Measurements from ENCODE around the gene KLK13. TPM values are rescaled to one million over a fixed set of nuclear protein-coding genes. Genes with fewer than 3 reads are reported as not detected.

Gene KLK13
- polyA plus RNA-seq, 1 donor: 0.45 TPM

- 50% methylated on average over 2 of the region's 8 CpGs for WGBS (ENCODE audit: insufficient coverage, low lambda C conversion rate)
- no peaks in the 10 kb centered on the region for H3K9me3 ChIP-seq (ENCODE audit: control insufficient read depth, low read depth, low read length)
- H3K36me3 ChIP-seq (ENCODE audit: control insufficient read depth, insufficient read depth, low read length): no peaks in the 10 kb centered on the region
- H3K4me1 ChIP-seq (ENCODE audit: control insufficient read depth, insufficient read depth, low read length): no peaks in the 10 kb centered on the region
- H3K4me3 ChIP-seq (ENCODE audit: low read length): no peak overlapping the region
- H3K27me3 ChIP-seq (ENCODE audit: control insufficient read depth, insufficient read depth, low read length): no peaks in the 10 kb centered on the region
- DNase-seq: no peak
- no peak overlapping the region for H3K27ac ChIP-seq (ENCODE audit: low read length)
Observed at GRCh38 chr19:51093101-51093500, 28.2 kb upstream of the KLK13 start.

DNA sequence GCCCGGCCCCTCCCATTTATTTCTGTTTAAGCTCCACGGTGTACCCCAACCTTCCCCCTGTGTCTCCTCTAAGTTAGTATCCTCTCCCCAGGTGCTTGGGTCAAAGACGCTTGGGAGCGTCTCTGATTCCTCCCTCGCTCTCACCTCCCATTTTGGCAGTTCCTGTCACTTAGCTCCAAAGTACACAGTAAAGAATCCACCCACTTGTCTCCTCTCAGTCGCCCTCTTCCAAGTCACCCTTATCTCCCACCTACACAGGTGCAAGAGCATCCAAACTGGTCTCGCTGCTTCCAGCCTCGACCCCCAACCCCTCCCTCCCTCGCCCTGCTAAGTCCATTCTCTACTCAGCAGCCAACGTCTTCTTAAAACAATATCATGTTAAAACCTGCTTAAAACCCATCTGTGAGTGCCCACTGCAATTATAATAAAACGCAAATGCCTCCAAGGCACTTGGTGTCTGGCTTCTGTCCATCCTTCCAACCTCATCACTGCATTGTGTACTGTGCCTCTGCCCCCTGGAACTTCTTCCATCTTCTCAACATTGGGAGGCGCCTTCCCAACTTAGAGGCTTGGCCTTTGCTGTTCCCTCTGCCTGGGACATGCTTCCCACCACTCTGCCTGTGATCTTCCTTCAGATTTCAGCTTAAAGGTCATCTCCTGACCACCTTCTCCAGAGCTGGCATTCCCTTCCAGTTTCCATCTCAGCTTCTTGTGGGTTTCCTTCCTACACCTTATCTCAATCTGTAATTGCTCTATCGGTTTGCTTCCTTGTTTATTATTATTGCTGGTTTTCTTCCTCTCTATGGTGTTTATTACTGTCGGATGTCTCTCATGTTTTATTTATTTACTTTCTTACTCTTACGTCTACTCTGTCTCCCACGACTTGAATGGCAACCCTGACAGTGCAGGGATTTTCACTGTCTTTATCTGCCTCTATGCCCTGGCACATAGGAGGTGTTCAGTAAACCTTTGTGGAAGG, 27.3 kb upstream of the KLK13 start:
- no peaks in the 10 kb centered on the region for H3K27me3 ChIP-seq (ENCODE audit: control insufficient read depth, insufficient read depth, low read length)
- H3K4me3 ChIP-seq (ENCODE audit: low read length): no peak overlapping the region
- H3K4me1 ChIP-seq (ENCODE audit: control insufficient read depth, insufficient read depth, low read length): no peaks in the 10 kb centered on the region
- no peaks in the 10 kb centered on the region for H3K9me3 ChIP-seq (ENCODE audit: control insufficient read depth, low read depth, low read length)
- no peak for DNase-seq
- no peaks in the 10 kb centered on the region for H3K36me3 ChIP-seq (ENCODE audit: control insufficient read depth, insufficient read depth, low read length)
- no peak overlapping the region for H3K27ac ChIP-seq (ENCODE audit: low read length)
- 37% methylated on average over 6 of the region's 16 CpGs for WGBS (ENCODE audit: insufficient coverage, low lambda C conversion rate)

DNA sequence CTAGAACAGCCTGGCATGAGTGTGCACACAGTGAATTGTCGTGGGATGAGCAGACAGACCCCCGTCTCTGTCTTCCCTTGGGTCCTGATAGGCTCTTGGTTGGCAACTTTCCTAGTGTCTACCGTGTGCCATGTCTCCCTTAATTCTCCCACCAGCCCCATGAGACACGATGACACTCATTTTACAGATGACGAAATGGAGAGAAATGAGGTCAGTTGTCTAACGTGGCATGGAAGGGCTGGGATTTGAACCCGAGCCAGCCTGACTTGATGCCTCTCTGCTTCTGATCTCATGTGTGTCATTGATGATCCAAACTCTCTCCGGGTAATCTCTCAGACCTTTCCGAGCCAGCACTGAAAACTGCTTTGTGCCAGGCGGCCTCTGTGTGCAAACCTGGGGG, 26.2 kb upstream of the KLK13 start:
- H3K9me3 ChIP-seq (ENCODE audit: control insufficient read depth, low read depth, low read length): no peaks in the 10 kb centered on the region
- no peak overlapping the region for H3K4me3 ChIP-seq (ENCODE audit: low read length)
- no peak overlapping the region for H3K27ac ChIP-seq (ENCODE audit: low read length)
- no peaks in the 10 kb centered on the region for H3K27me3 ChIP-seq (ENCODE audit: control insufficient read depth, insufficient read depth, low read length)
- H3K4me1 ChIP-seq (ENCODE audit: control insufficient read depth, insufficient read depth, low read length): no peaks in the 10 kb centered on the region
- H3K36me3 ChIP-seq (ENCODE audit: control insufficient read depth, insufficient read depth, low read length): no peaks in the 10 kb centered on the region
- no peak for DNase-seq
- WGBS (ENCODE audit: insufficient coverage, low lambda C conversion rate): no CpG with 5 or more reads among the region's 10 CpGs

GRCh38 chr19:51090471-51090870, 25.6 kb upstream of the KLK13 start:
- no peak for DNase-seq
- Histone ChIP-seq H3K27me3 (ENCODE audit: control insufficient read depth, insufficient read depth, low read length) (no peaks in the 10 kb centered on the region), H3K36me3 (ENCODE audit: control insufficient read depth, insufficient read depth, low read length) (no peaks in the 10 kb centered on the region), H3K4me1 (ENCODE audit: control insufficient read depth, insufficient read depth, low read length) (no peaks in the 10 kb centered on the region), H3K4me3 (ENCODE audit: low read length) (no peak overlapping the region), H3K9me3 (ENCODE audit: control insufficient read depth, low read depth, low read length) (no peaks in the 10 kb centered on the region), H3K27ac (ENCODE audit: low read length) (no peak overlapping the region)
- WGBS (ENCODE audit: insufficient coverage, low lambda C conversion rate): no CpG with 5 or more reads among the region's 8 CpGs

GRCh38 chr19:51089786-51090185, 24.9 kb upstream of the KLK13 start:
- H3K9me3 ChIP-seq (ENCODE audit: control insufficient read depth, low read depth, low read length): no peaks in the 10 kb centered on the region
- H3K27ac ChIP-seq (ENCODE audit: low read length): no peak overlapping the region
- H3K36me3 ChIP-seq (ENCODE audit: control insufficient read depth, insufficient read depth, low read length): no peaks in the 10 kb centered on the region
- no peaks in the 10 kb centered on the region for H3K27me3 ChIP-seq (ENCODE audit: control insufficient read depth, insufficient read depth, low read length)
- no CpG with 5 or more reads among the region's 17 CpGs for WGBS (ENCODE audit: insufficient coverage, low lambda C conversion rate)
- DNase-seq: no peak
- no peaks in the 10 kb centered on the region for H3K4me1 ChIP-seq (ENCODE audit: control insufficient read depth, insufficient read depth, low read length)
- no peak overlapping the region for H3K4me3 ChIP-seq (ENCODE audit: low read length)

- 40% methylated on average over 1 of the region's 18 CpGs for WGBS (ENCODE audit: insufficient coverage, low lambda C conversion rate)
- Histone ChIP-seq H3K27ac (ENCODE audit: low read length) (no peak overlapping the region), H3K36me3 (ENCODE audit: control insufficient read depth, insufficient read depth, low read length) (no peaks in the 10 kb centered on the region), H3K9me3 (ENCODE audit: control insufficient read depth, low read depth, low read length) (no peaks in the 10 kb centered on the region), H3K27me3 (ENCODE audit: control insufficient read depth, insufficient read depth, low read length) (no peaks in the 10 kb centered on the region), H3K4me1 (ENCODE audit: control insufficient read depth, insufficient read depth, low read length) (no peaks in the 10 kb centered on the region), H3K4me3 (ENCODE audit: low read length) (no peak overlapping the region)
- DNase-seq: no peak
Observed at GRCh38 chr19:51086153-51086850, 21.4 kb upstream of the KLK13 start.

DNA sequence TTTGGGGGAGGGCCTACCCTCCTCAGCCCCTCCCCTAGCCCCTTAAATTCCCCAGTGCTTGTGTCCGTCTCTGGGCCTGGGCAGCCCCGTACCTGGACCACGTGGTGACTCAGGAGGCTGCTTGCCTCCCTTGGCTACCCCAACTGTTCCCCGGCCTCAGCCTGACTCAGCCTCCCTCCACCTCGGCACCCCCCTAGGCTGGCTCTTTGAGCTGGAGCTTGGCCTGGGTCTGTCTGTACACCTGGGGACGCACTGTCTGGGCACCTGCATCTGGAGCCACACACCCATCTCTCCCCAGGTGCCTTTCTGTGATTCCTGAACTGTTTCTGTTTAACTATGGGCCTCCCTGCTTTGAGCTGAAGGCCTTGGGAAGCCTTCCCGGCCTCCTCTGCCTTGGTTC, 19.6 kb upstream of the KLK13 start:
- H3K4me1 ChIP-seq (ENCODE audit: control insufficient read depth, insufficient read depth, low read length): no peaks in the 10 kb centered on the region
- H3K9me3 ChIP-seq (ENCODE audit: control insufficient read depth, low read depth, low read length): no peaks in the 10 kb centered on the region
- H3K27ac ChIP-seq (ENCODE audit: low read length): no peak overlapping the region
- H3K36me3 ChIP-seq (ENCODE audit: control insufficient read depth, insufficient read depth, low read length): no peaks in the 10 kb centered on the region
- H3K4me3 ChIP-seq (ENCODE audit: low read length): no peak overlapping the region
- no peaks in the 10 kb centered on the region for H3K27me3 ChIP-seq (ENCODE audit: control insufficient read depth, insufficient read depth, low read length)
- WGBS (ENCODE audit: insufficient coverage, low lambda C conversion rate): 57% methylated on average over 1 of the region's 7 CpGs
- DNase-seq: no peak

DNA sequence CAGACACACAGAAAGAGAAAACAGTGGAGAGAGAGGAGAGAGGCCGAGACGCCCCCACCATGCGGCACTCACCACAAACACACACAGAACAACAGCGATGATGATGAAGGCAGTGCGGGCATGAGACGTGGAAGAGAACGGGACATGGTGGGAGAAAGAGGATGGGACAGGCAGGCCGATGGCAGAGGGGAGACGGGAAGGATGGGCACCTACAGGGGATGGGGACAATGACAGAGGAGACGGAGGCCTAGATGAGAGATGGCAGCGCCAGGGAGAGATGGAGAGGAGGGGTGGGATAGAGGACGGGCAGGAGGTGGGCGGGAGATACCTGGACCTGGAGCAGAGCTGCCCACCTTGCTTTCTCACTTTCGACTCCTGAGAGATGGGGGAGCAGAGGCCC, 18.9 kb upstream of the KLK13 start:
- Histone ChIP-seq H3K27ac (ENCODE audit: low read length) (no peak overlapping the region), H3K9me3 (ENCODE audit: control insufficient read depth, low read depth, low read length) (no peaks in the 10 kb centered on the region), H3K4me3 (ENCODE audit: low read length) (no peak overlapping the region), H3K4me1 (ENCODE audit: control insufficient read depth, insufficient read depth, low read length) (no peaks in the 10 kb centered on the region), H3K36me3 (ENCODE audit: control insufficient read depth, insufficient read depth, low read length) (no peaks in the 10 kb centered on the region), H3K27me3 (ENCODE audit: control insufficient read depth, insufficient read depth, low read length) (no peaks in the 10 kb centered on the region)
- WGBS (ENCODE audit: insufficient coverage, low lambda C conversion rate): 63% methylated on average over 3 of the region's 14 CpGs
- no peak for DNase-seq

GRCh38 chr19:51083181-51083580, 18.3 kb upstream of the KLK13 start:
- Histone ChIP-seq H3K4me3 (ENCODE audit: low read length) (no peak overlapping the region), H3K4me1 (ENCODE audit: control insufficient read depth, insufficient read depth, low read length) (no peaks in the 10 kb centered on the region), H3K36me3 (ENCODE audit: control insufficient read depth, insufficient read depth, low read length) (no peaks in the 10 kb centered on the region), H3K27me3 (ENCODE audit: control insufficient read depth, insufficient read depth, low read length) (no peaks in the 10 kb centered on the region), H3K9me3 (ENCODE audit: control insufficient read depth, low read depth, low read length) (no peaks in the 10 kb centered on the region), H3K27ac (ENCODE audit: low read length) (no peak overlapping the region)
- DNase-seq: no peak
- WGBS (ENCODE audit: insufficient coverage, low lambda C conversion rate): 38% methylated on average over 3 of the region's 4 CpGs

DNA sequence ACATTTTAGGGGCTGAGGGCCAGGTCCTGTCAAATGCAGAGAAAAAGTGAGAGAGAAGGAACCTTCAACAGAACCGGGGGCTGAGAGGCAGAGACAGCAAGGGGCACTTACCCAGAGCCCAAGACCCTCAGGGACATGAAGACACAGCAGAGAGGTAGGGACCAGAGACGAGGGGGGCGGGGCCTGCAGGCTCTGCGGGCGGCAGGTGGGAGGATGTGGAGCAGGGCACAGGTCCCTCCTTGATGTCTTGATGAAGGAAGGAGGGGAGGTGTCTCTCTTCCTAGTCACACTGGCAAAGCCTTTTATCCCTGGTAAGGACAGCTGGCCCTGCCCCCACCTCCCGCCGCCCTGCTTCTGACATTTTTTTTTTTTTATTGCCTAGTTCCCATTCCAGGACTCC, 17.7 kb upstream of the KLK13 start, which contains the start of gene KLK14:
Gene KLK14 (minus strand): TSS at position 277 of the 400 bp plus-strand sequence. CDS start 273 bp downstream, at position 4.
- H3K9me3 ChIP-seq (ENCODE audit: control insufficient read depth, low read depth, low read length): no peaks in the 10 kb centered on the region
- no peaks in the 10 kb centered on the region for H3K36me3 ChIP-seq (ENCODE audit: control insufficient read depth, insufficient read depth, low read length)
- DNase-seq: no peak
- H3K27me3 ChIP-seq (ENCODE audit: control insufficient read depth, insufficient read depth, low read length): no peaks in the 10 kb centered on the region
- no peaks in the 10 kb centered on the region for H3K4me1 ChIP-seq (ENCODE audit: control insufficient read depth, insufficient read depth, low read length)
- no peak within 1 kb of the TSS for H3K27ac ChIP-seq (ENCODE audit: low read length)
- H3K4me3 ChIP-seq (ENCODE audit: low read length): no peak within 1 kb of the TSS
- no CpG with 5 or more reads among the region's 7 CpGs for WGBS (ENCODE audit: insufficient coverage, low lambda C conversion rate)

All from large intestine (tissue), 3 donors.